DOHH2 (cell line): ENCODE results near the gene SIX3.

Experiments
- H3F3A ChIP-seq: fragments of 200-600 bp; sonication (generic), shearing (Covaris generic); 2 replicates; pipeline ENCODE4 v1.6.0; 2016; ENCODE audit warnings: antibody characterized with exemption, mild to moderate bottlenecking; ENCODE audit not compliant: control insufficient read depth, insufficient read depth
- H3K27ac ChIP-seq: fragments of 200-600 bp; sonication (generic); 2 replicates; pipeline ENCODE4 v1.5.1; 2014; ENCODE audit warnings: low read depth, mild to moderate bottlenecking, low read length, moderate library complexity
- H3K27me3 ChIP-seq: fragments of 200-600 bp; sonication (generic); 2 replicates; pipeline ENCODE4 v1.6.1; 2014; ENCODE audit warnings: mild to moderate bottlenecking, low read length, mixed read lengths; ENCODE audit not compliant: control insufficient read depth
- H3K36me3 ChIP-seq: fragments of 200-600 bp; sonication (generic); 2 replicates; pipeline ENCODE4 v1.6.1; 2014; ENCODE audit warnings: mild to moderate bottlenecking, low read length, moderate library complexity, mixed read lengths; ENCODE audit not compliant: control insufficient read depth
- H3K4me1 ChIP-seq: fragments of 200-600 bp; sonication (generic); 2 replicates; pipeline ENCODE4 v1.6.1; 2014; ENCODE audit warnings: mild to moderate bottlenecking, low read length, mixed read lengths; ENCODE audit not compliant: control insufficient read depth
- H3K4me2 ChIP-seq: fragments of 200-600 bp; sonication (generic); 2 replicates; pipeline ENCODE4 v1.6.0; 2014; ENCODE audit warnings: mild to moderate bottlenecking, low read length, moderate library complexity
- H3K4me3 ChIP-seq: fragments of 200-600 bp; sonication (generic); 2 replicates; pipeline ENCODE4 v1.5.1; 2014; ENCODE audit warnings: mild to moderate bottlenecking, low read length, mixed read lengths
- H3K79me2 ChIP-seq: fragments of 200-600 bp; sonication (generic); 2 replicates; pipeline ENCODE4 v1.6.1; 2014; ENCODE audit warnings: mild to moderate bottlenecking, low read length, mixed read lengths; ENCODE audit not compliant: control insufficient read depth
- H3K9me2 ChIP-seq: fragments of 200-600 bp; sonication (generic); replicated peaks from 2 replicates; pipeline ENCODE4 v1.6.1; 2014; ENCODE audit warnings: mild to moderate bottlenecking, low read length, mixed read lengths; ENCODE audit not compliant: control insufficient read depth
- H3K9me3 ChIP-seq: fragments of 200-600 bp; sonication (generic); 2 replicates; pipeline ENCODE4 v1.6.1; 2014; ENCODE audit warnings: antibody characterized with exemption, low read length, mixed read lengths; ENCODE audit not compliant: control insufficient read depth, insufficient read depth
- H4K20me1 ChIP-seq: fragments of 200-600 bp; sonication (generic); 2 replicates; pipeline ENCODE4 v1.6.0; 2014; ENCODE audit warnings: low read depth, mild to moderate bottlenecking, antibody characterized with exemption, low read length, moderate library complexity; ENCODE audit not compliant: control insufficient read depth, insufficient read depth
- EZH2phosphoT487 ChIP-seq: fragments of 200-600 bp; sonication (generic); IDR thresholded peaks from 2 replicates; pipeline ENCODE4 v1.6.1; 2017; ENCODE audit warnings: borderline replicate concordance, mild to moderate bottlenecking, antibody characterized with exemption, low read length, moderate library complexity, mixed read lengths
- TF ChIP-seq, protein P1 (sequence below): fragments of 200-600 bp; sonication (generic); IDR thresholded peaks from one replicate; pipeline ENCODE4 v1.5.1; 2014; ENCODE audit warnings: antibody characterized with exemption, mild to moderate bottlenecking, low read depth, low read length; ENCODE audit not compliant: poor library complexity, severe bottlenecking

Gene SIX3

DNA sequence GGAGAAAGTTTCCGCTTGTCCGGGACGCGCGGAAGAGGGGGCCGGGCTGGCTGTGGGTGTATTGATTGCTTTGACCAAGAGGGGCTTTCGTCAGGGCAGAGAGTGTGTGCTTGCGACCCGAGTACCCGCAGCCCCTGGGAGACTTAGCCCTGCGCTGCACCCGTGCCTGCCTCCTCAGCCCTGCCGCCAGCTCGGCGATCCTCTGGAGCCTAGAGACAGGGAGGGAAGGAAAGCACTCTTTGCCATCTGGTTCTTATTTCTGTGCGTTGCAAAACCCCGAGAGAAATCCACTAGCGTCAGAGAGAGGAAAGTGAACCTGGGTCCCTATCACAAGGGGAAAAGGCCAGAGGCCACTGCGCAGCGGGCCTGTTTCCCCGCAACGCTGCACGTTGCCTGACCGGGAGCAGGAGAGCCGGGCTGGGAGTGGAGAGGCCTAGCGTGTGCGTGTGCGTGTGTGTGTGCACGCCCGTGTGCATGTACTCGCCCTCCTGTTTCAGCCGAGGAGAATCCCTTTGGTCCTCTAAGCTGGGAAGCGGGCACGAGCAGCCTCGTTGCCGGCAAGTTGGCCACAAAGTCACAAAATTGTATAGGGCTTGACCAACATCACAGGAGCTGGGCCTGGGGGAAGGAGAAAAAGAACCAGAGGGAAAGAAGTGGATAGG, 1.7 kb downstream of the SIX3 start:
- H3K9me3 ChIP-seq, result no peaks in the 10 kb centered on the region
- H3K9me2 ChIP-seq, result no peaks in the 10 kb centered on the region
- H3K27me3 ChIP-seq, result peaks cover 38% of the 10 kb centered on the region
- no peak overlapping the region for H3K4me2 ChIP-seq
- no peaks in the 10 kb centered on the region for H3K79me2 ChIP-seq
- H3K4me1 ChIP-seq, result no peaks in the 10 kb centered on the region
- H3F3A ChIP-seq, result no peaks in the 10 kb centered on the region
- H3K27ac ChIP-seq, result no peak overlapping the region
- no peaks in the 10 kb centered on the region for H4K20me1 ChIP-seq
- H3K36me3 ChIP-seq, result no peaks in the 10 kb centered on the region
- H3K4me3 ChIP-seq, result no peak overlapping the region
- TF ChIP-seq, protein P1, sequence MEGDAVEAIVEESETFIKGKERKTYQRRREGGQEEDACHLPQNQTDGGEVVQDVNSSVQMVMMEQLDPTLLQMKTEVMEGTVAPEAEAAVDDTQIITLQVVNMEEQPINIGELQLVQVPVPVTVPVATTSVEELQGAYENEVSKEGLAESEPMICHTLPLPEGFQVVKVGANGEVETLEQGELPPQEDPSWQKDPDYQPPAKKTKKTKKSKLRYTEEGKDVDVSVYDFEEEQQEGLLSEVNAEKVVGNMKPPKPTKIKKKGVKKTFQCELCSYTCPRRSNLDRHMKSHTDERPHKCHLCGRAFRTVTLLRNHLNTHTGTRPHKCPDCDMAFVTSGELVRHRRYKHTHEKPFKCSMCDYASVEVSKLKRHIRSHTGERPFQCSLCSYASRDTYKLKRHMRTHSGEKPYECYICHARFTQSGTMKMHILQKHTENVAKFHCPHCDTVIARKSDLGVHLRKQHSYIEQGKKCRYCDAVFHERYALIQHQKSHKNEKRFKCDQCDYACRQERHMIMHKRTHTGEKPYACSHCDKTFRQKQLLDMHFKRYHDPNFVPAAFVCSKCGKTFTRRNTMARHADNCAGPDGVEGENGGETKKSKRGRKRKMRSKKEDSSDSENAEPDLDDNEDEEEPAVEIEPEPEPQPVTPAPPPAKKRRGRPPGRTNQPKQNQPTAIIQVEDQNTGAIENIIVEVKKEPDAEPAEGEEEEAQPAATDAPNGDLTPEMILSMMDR, result no peak
- TF ChIP-seq EZH2phosphoT487, result no peak

DNA sequence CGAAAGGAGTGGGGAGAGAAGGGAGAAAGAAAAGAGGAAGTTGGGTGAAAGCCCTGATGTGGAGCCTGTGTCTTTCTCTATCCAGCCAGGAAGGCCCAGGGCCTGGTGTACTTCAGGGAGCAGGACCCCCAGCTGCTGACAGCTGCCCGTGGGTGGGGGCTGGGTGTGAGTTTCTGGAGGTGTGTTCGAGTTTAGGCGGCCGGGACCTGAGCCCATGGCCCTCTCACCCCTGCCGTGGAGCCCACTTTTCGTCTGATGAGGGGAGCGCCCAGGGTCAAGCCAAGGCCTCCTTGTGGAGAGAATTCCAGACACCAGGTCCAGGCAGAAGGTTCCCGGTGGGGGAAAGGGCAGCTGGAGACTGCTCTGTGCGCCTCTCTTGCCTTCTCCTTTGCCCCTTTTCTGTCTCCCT, 2.2 kb downstream of the SIX3 start:
- Histone ChIP-seq H3K9me2 (no peaks in the 10 kb centered on the region), H3K9me3 (no peaks in the 10 kb centered on the region), H3K4me3 (no peak overlapping the region), H3K4me1 (no peaks in the 10 kb centered on the region), H3F3A (no peaks in the 10 kb centered on the region), H3K27me3 (peaks cover 34% of the 10 kb centered on the region), H3K36me3 (no peaks in the 10 kb centered on the region), H3K27ac (no peak overlapping the region), H3K79me2 (no peaks in the 10 kb centered on the region), H3K4me2 (no peak overlapping the region), H4K20me1 (no peaks in the 10 kb centered on the region)
- no peak for TF ChIP-seq EZH2phosphoT487
- TF ChIP-seq, protein P1, result no peak

DNA sequence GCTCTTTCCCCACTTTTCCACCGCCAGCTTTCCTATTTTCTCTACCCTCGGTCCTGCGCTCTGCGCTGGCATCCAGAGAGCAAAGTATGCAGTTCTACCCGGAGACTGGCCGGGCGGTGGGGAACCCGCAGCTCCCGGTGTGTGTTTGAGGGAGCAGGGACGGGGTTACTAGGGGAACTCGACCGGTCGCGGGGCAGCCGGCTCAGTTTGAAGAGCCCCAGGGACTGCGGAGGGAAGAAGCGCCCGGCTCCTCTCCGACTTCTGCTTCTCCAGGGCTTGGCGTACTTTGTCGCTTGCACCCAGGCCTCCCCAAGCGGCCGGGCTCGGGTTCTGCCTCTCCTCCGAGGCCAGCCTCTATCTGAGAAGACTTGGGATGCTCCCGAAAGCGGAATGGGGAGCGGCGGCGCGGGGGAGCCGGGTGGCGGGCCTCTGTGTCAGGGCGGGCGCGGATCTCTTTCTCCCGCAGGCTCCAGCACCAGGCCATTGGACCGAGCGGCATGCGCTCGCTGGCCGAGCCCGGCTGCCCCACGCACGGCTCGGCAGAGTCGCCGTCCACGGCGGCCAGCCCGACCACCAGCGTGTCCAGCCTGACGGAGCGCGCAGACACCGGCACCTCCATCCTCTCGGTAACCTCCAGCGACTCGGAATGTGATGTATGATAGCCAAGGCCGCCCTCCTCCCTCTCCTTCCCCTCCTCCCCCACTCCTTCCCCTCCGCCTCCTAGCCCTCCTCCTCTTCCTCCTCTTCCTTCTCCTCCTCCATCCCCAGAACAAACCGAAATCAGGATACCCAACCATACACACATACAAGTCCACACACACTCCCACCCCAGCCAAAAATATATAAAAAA, 2.8 kb downstream of the SIX3 start:
- Histone ChIP-seq H4K20me1 (no peaks in the 10 kb centered on the region), H3K27ac (no peak overlapping the region), H3K4me3 (no peak overlapping the region), H3K9me2 (no peaks in the 10 kb centered on the region), H3K79me2 (no peaks in the 10 kb centered on the region), H3K9me3 (no peaks in the 10 kb centered on the region), H3K27me3 (peaks cover 28% of the 10 kb centered on the region), H3K36me3 (no peaks in the 10 kb centered on the region), H3K4me2 (no peak overlapping the region), H3K4me1 (no peaks in the 10 kb centered on the region), H3F3A (no peaks in the 10 kb centered on the region)
- TF ChIP-seq, protein P1, result no peak
- no peak for TF ChIP-seq EZH2phosphoT487
